HG02678 (cell line): ENCODE results near the gene ZNF101.
A peak's percentile ranks its signal among the peaks of the same experiment; 100 is the strongest.

ENCODE experiments used
- ATAC-seq: cut with Tn5 transposase; IDR thresholded peaks from one replicate; pipeline ENCODE4 v1.9.1; 2021; ENCODE audit warnings: mild to moderate bottlenecking, moderate library complexity; ENCODE audit not compliant: unreplicated experiment

ZNF101 gene

GRCh38 chr19:19637523-19638251 is 31.0 kb upstream of the ZNF101 start:
- no peak for ATAC-seq

- peak; percentile 25 for ATAC-seq
These were observed 26.0 kb upstream of the ZNF101 start for GRCh38 chr19:19642506-19643157.

GRCh38 chr19:19643158-19644053 is 25.2 kb upstream of the ZNF101 start, which contains the start of gene GMIP:
GMIP (minus strand) TSS chr19:19643657; CDS start chr19:19643529, 128 bp downstream.
- peak; percentile 74 for ATAC-seq

GRCh38 chr19:19644054-19644388 is 24.6 kb upstream of the ZNF101 start:
- no peak for ATAC-seq

- no peak for ATAC-seq
These were observed 23.3 kb upstream of the ZNF101 start for GRCh38 chr19:19645233-19645870.

GRCh38 chr19:19647037-19647835 is 21.4 kb upstream of the ZNF101 start:
- no peak for ATAC-seq

GRCh38 chr19:19649155-19649554 is 19.5 kb upstream of the ZNF101 start:
- ATAC-seq, result no peak

- no peak for ATAC-seq
These were observed 19.1 kb upstream of the ZNF101 start for GRCh38 chr19:19649580-19649995.

- no peak for ATAC-seq
These were observed 18.3 kb upstream of the ZNF101 start for GRCh38 chr19:19650331-19650730.

- no peak for ATAC-seq
These were observed 17.6 kb upstream of the ZNF101 start for GRCh38 chr19:19651076-19651475.

- no peak for ATAC-seq
These were observed 15.9 kb upstream of the ZNF101 start for GRCh38 chr19:19652482-19653295.

- ATAC-seq, result no peak
These were observed 15.0 kb upstream of the ZNF101 start for GRCh38 chr19:19653597-19654147.

- ATAC-seq, result no peak
These were observed 14.2 kb upstream of the ZNF101 start for GRCh38 chr19:19654441-19654840.

- ATAC-seq, result no peak
These were observed 13.5 kb upstream of the ZNF101 start for GRCh38 chr19:19655051-19655594.

GRCh38 chr19:19655641-19656343 is 12.8 kb upstream of the ZNF101 start:
- no peak for ATAC-seq

- ATAC-seq, result no peak
These were observed 11.9 kb upstream of the ZNF101 start for GRCh38 chr19:19656451-19657396.

- no peak for ATAC-seq
These were observed 11.2 kb upstream of the ZNF101 start for GRCh38 chr19:19657397-19657783.
